Astrocyte (in vitro differentiated cells and primary cell): Measurements from ENCODE around the gene KY. TPM values are rescaled to one million over a fixed set of nuclear protein-coding genes. Genes with fewer than 3 reads are reported as not detected.
A peak's percentile ranks its signal among the peaks of the same experiment; 100 is the strongest.

Experiments used
- DNase-seq: peaks from one replicate; pipeline ENCODE4 v3.0.0-alpha.2; 2010; ENCODE audit warnings: low read depth
- FAIRE-seq: peaks from 2 replicates; lab custom pipeline; 2011; peaks lifted over from hg19 to GRCh38; lab: Jason Lieb, UNC
- H2AFZ ChIP-seq: 2 replicates; pipeline ENCODE4 v1.6.0; 2012; ENCODE audit warnings: low read depth, low read length, inconsistent platforms
- H3K27ac ChIP-seq: 2 replicates; pipeline ENCODE4 v1.5.1; 2011; ENCODE audit warnings: low read depth, low read length, inconsistent platforms
- H3K27me3 ChIP-seq: 2 replicates; pipeline ENCODE4 v1.6.0; 2011; ENCODE audit warnings: low read length, inconsistent platforms; ENCODE audit not compliant: insufficient read depth
- H3K36me3 ChIP-seq: 2 replicates; pipeline ENCODE4 v1.5.1; 2011; ENCODE audit warnings: low read length, inconsistent platforms; ENCODE audit not compliant: insufficient read depth
- H3K4me1 ChIP-seq: 2 replicates; pipeline ENCODE4 v1.5.1; 2011; ENCODE audit warnings: low read length, inconsistent platforms; ENCODE audit not compliant: insufficient read depth
- H3K4me2 ChIP-seq: 2 replicates; pipeline ENCODE4 v1.6.0; 2012; ENCODE audit warnings: low read length, inconsistent platforms
- H3K4me3 ChIP-seq: 2 replicates; pipeline ENCODE4 v1.5.1; 2011; ENCODE audit warnings: low read depth, mild to moderate bottlenecking, low read length, inconsistent platforms; ENCODE audit not compliant: insufficient read depth
- H3K79me2 ChIP-seq: 2 replicates; pipeline ENCODE4 v1.6.0; 2012; ENCODE audit warnings: mild to moderate bottlenecking, low read length, inconsistent platforms; ENCODE audit not compliant: insufficient read depth
- H3K9ac ChIP-seq: 2 replicates; pipeline ENCODE4 v1.6.0; 2012; ENCODE audit warnings: mild to moderate bottlenecking, low read length, inconsistent platforms
- H3K9me3 ChIP-seq: 2 replicates; pipeline ENCODE4 v1.5.1; 2012; ENCODE audit warnings: low read depth, mild to moderate bottlenecking, low read length, inconsistent platforms; ENCODE audit not compliant: insufficient read depth
- H4K20me1 ChIP-seq: 2 replicates; pipeline ENCODE4 v1.6.0; 2012; ENCODE audit warnings: low read length, inconsistent platforms; ENCODE audit not compliant: insufficient read depth
- H3K27ac Mint-ChIP-seq: one replicate; pipeline ENCODE4 v1.8.0; 2021; ENCODE audit warnings: mild to moderate bottlenecking, mixed read lengths; ENCODE audit not compliant: unreplicated experiment
- H3K27me3 Mint-ChIP-seq: one replicate; pipeline ENCODE4 v1.8.0; 2021; ENCODE audit warnings: low read depth, mixed read lengths; ENCODE audit not compliant: unreplicated experiment
- H3K36me3 Mint-ChIP-seq: one replicate; pipeline ENCODE4 v1.8.0; 2021; ENCODE audit warnings: low read depth, mixed read lengths; ENCODE audit not compliant: unreplicated experiment
- H3K4me1 Mint-ChIP-seq: one replicate; pipeline ENCODE4 v1.8.0; 2021; ENCODE audit warnings: low read depth, mixed read lengths; ENCODE audit not compliant: unreplicated experiment
- H3K4me3 Mint-ChIP-seq: one replicate; pipeline ENCODE4 v1.8.0; 2021; ENCODE audit warnings: mild to moderate bottlenecking, moderate library complexity, mixed read lengths; ENCODE audit not compliant: unreplicated experiment
- H3K9me3 Mint-ChIP-seq: one replicate; pipeline ENCODE4 v1.8.0; 2021; ENCODE audit warnings: mild to moderate bottlenecking, mixed read lengths; ENCODE audit not compliant: unreplicated experiment
- EZH2 ChIP-seq: IDR thresholded peaks from 2 replicates; pipeline ENCODE4 v1.6.1; 2012; ENCODE audit warnings: mild to moderate bottlenecking, low read length, inconsistent platforms; ENCODE audit not compliant: insufficient read depth
- total RNA-seq: library from RNA; stranded (reverse); gene quantifications from 2 replicates; pipeline ENCODE4 v1.2.1, GENCODE V29; 2021
- TF ChIP-seq, protein P1 (sequence below): IDR thresholded peaks from 2 replicates; pipeline ENCODE4 v1.5.1; 2011; ENCODE audit warnings: low read depth, mild to moderate bottlenecking, inconsistent platforms, low read length, moderate library complexity; ENCODE audit not compliant: insufficient read depth

The KY gene
- total RNA-seq, 1 donor from 2014 or later: 0.11 TPM

- Mint-ChIP-seq H3K36me3 (no peaks in the 10 kb centered on the region), H3K4me1 (no peaks in the 10 kb centered on the region), H3K4me3 (no peak overlapping the region), H3K27me3 (peaks cover 22% of the 10 kb centered on the region), H3K27ac (no peak overlapping the region), H3K9me3 (no peaks in the 10 kb centered on the region)
- no peak overlapping the region for H3K4me2 ChIP-seq
- no peak for DNase-seq
- H2AFZ ChIP-seq: no peak overlapping the region
- no peak for FAIRE-seq
- no peak overlapping the region for H3K9ac ChIP-seq
- H3K27me3 ChIP-seq: no peaks in the 10 kb centered on the region
- TF ChIP-seq, protein P1, sequence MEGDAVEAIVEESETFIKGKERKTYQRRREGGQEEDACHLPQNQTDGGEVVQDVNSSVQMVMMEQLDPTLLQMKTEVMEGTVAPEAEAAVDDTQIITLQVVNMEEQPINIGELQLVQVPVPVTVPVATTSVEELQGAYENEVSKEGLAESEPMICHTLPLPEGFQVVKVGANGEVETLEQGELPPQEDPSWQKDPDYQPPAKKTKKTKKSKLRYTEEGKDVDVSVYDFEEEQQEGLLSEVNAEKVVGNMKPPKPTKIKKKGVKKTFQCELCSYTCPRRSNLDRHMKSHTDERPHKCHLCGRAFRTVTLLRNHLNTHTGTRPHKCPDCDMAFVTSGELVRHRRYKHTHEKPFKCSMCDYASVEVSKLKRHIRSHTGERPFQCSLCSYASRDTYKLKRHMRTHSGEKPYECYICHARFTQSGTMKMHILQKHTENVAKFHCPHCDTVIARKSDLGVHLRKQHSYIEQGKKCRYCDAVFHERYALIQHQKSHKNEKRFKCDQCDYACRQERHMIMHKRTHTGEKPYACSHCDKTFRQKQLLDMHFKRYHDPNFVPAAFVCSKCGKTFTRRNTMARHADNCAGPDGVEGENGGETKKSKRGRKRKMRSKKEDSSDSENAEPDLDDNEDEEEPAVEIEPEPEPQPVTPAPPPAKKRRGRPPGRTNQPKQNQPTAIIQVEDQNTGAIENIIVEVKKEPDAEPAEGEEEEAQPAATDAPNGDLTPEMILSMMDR: peak; percentile 53
- TF ChIP-seq EZH2: no peak
- no peak overlapping the region for H3K27ac ChIP-seq
- H3K79me2 ChIP-seq: no peaks in the 10 kb centered on the region
- H4K20me1 ChIP-seq: no peaks in the 10 kb centered on the region
- no peaks in the 10 kb centered on the region for H3K36me3 ChIP-seq
- no peaks in the 10 kb centered on the region for H3K9me3 ChIP-seq
- H3K4me1 ChIP-seq: no peaks in the 10 kb centered on the region
- H3K4me3 ChIP-seq: no peak overlapping the region
Observed at GRCh38 chr3:134640872-134641470, 9.9 kb downstream of the KY start.

- Histone ChIP-seq H3K9ac (no peak overlapping the region), H3K36me3 (no peaks in the 10 kb centered on the region), H3K27me3 (no peaks in the 10 kb centered on the region), H3K4me1 (no peaks in the 10 kb centered on the region), H3K4me2 (no peak overlapping the region), H3K9me3 (no peaks in the 10 kb centered on the region), H3K27ac (no peak overlapping the region), H4K20me1 (no peaks in the 10 kb centered on the region), H2AFZ (no peak overlapping the region), H3K79me2 (no peaks in the 10 kb centered on the region), H3K4me3 (no peak overlapping the region)
- no peak for DNase-seq
- Mint-ChIP-seq H3K4me1 (no peaks in the 10 kb centered on the region), H3K9me3 (no peaks in the 10 kb centered on the region), H3K27me3 (peaks cover 16% of the 10 kb centered on the region), H3K36me3 (no peaks in the 10 kb centered on the region), H3K4me3 (no peak overlapping the region), H3K27ac (no peak overlapping the region)
- no peak for FAIRE-seq
- no peak for TF ChIP-seq EZH2
- TF ChIP-seq, protein P1: no peak
Observed at GRCh38 chr3:134640378-134640777, 10.4 kb downstream of the KY start.

DNA sequence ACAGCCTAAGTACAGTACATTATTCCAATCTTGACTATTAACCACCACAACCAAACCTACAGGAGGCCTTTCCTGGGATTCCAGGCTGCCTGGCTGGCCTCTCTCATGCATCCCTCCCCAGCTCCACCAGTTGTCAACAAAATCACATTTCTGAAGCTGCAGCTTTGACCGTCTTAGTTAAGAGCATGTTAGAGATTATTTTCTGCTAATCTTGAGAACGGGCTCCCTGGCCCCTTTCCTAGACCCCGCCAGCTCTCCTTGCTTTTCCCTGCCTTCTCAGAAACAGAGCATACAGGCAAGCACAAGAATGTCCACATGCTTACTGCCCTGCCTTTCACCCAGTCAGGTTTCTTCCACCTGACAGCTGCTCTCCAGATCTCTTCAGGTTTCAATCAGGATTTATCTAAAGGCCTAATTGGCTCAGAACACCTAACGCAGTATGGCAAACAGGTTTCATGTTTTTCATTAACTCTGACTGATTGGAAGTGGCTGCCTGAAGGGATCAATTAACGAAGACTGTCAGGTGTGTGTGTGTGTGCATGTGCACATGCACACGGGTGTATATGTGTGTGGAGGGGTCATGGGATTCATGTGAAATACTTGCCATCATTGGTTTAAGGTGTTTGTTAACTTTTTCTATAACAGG, 12.3 kb downstream of the KY start:
- Histone ChIP-seq H4K20me1 (no peaks in the 10 kb centered on the region), H3K4me2 (no peak overlapping the region), H3K36me3 (no peaks in the 10 kb centered on the region), H3K9ac (no peak overlapping the region), H3K79me2 (no peaks in the 10 kb centered on the region), H3K27me3 (no peaks in the 10 kb centered on the region), H3K4me1 (no peaks in the 10 kb centered on the region), H2AFZ (no peak overlapping the region), H3K27ac (no peak overlapping the region), H3K4me3 (no peak overlapping the region), H3K9me3 (no peaks in the 10 kb centered on the region)
- FAIRE-seq (no peak), DNase-seq (no peak)
- Mint-ChIP-seq H3K36me3 (no peaks in the 10 kb centered on the region), H3K9me3 (no peaks in the 10 kb centered on the region), H3K4me3 (no peak overlapping the region), H3K4me1 (no peaks in the 10 kb centered on the region), H3K27ac (no peak overlapping the region), H3K27me3 (peaks cover 6% of the 10 kb centered on the region)
- TF ChIP-seq, protein P1: no peak
- TF ChIP-seq EZH2: no peak
